A549 (cell line): ENCODE results near the gene SHANK3. TPM values are rescaled to one million over a fixed set of nuclear protein-coding genes. Genes with fewer than 3 reads are reported as not detected.

Experiments used
- ATAC-seq, 2 experiments: fragments of 200-7000 bp in 1 of 2; fragments of >200 bp in 1 of 2; cut with Nextera tagmentation in 1 of 2; cut with Tn5 transposase in 1 of 2; 3 replicates each; pipeline versions ENCODE4 v1.8.0 to v1.9.1; 2018 to 2020; ENCODE audit warnings: mild to moderate bottlenecking in 1 of 2, moderate library complexity in 1 of 2
- CTCF ChIA-PET: fragments of 300-600 bp; sonication (Branson Sonifier 250); formaldehyde crosslinking; extraction: SDS; loops from one replicate; lab custom pipeline; 2021; ENCODE audit warnings: antibody characterized with exemption, inconsistent platforms; lab: Yijun Ruan, JAX
- POLR2A ChIA-PET: fragments of 350-600 bp; formaldehyde crosslinking; extraction: SDS; loops from one replicate; lab custom pipeline; 2021; ENCODE audit warnings: antibody characterized with exemption, inconsistent platforms; lab: Yijun Ruan, JAX
- DNase-seq, 2 experiments: peaks; one replicate each; pipeline versions ENCODE4 v3.0.0 to v3.0.0-alpha.2; 2011 to 2016; ENCODE audit warnings: low read depth in 1 of 2, low spot score in 1 of 2
- FAIRE-seq: peaks from 2 replicates; lab custom pipeline; 2011; peaks lifted over from hg19 to GRCh38; lab: Jason Lieb, UNC
- H3K27ac ChIP-seq, 2 experiments: fragments of >200 bp; sonication (Bioruptor Twin); formaldehyde crosslinking; 3 replicates each; pipeline ENCODE4 v1.5.1; 2016 to 2017
- H3K4me1 ChIP-seq: fragments of >200 bp; sonication (Bioruptor Twin); formaldehyde crosslinking; 3 replicates; pipeline ENCODE4 v1.6.1; 2016
- H3K4me2 ChIP-seq: fragments of >200 bp; sonication (Bioruptor Twin); formaldehyde crosslinking; 3 replicates; pipeline ENCODE4 v1.6.1; 2016
- H3K4me3 ChIP-seq: fragments of >200 bp; sonication (Bioruptor Twin); formaldehyde crosslinking; 3 replicates; pipeline ENCODE4 v1.5.1; 2016
- H3K9me3 ChIP-seq: fragments of >200 bp; sonication (Bioruptor Twin); formaldehyde crosslinking; 3 replicates; pipeline ENCODE4 v1.6.1; 2016
- BHLHE40 ChIP-seq: IDR thresholded peaks from 2 replicates; pipeline ENCODE4 v1.6.1; 2012; ENCODE audit warnings: low read depth, low read length, inconsistent platforms
- CEBPB ChIP-seq, 2 experiments: fragments of >200 bp in 1 of 2; sonication (Bioruptor Twin) in 1 of 2; formaldehyde crosslinking in 1 of 2; IDR thresholded peaks; 2 replicates each; pipeline ENCODE4 v1.6.1; 2012 to 2016
- CHD2 ChIP-seq: fragments of 150-350 bp; IDR thresholded peaks from 2 replicates; pipeline ENCODE4 v1.6.1; 2014; ENCODE audit warnings: low read length; ENCODE audit not compliant: partially characterized antibody
- EHF ChIP-seq: fragments of 250-450 bp; sonication (Bioruptor Pico); IDR thresholded peaks from 2 replicates; pipeline ENCODE4 v1.5.0; 2020; ENCODE audit warnings: mild to moderate bottlenecking
- EHMT2 ChIP-seq: fragments of 200-600 bp; sonication (generic); IDR thresholded peaks from 2 replicates; pipeline ENCODE4 v1.6.1; 2016; ENCODE audit warnings: antibody characterized with exemption, low read depth, mild to moderate bottlenecking, moderate library complexity
- ESRRA ChIP-seq: fragments of 150-350 bp; IDR thresholded peaks from 2 replicates; pipeline ENCODE4 v1.6.1; 2014; ENCODE audit warnings: mild to moderate bottlenecking, low read length, borderline replicate concordance
- FOSB ChIP-seq: fragments of 250-450 bp; sonication (Bioruptor Pico); IDR thresholded peaks from 2 replicates; pipeline ENCODE4 v1.5.0; 2020; ENCODE audit warnings: mild to moderate bottlenecking, moderate library complexity
- FOXS1 ChIP-seq: fragments of 250-450 bp; sonication (Bioruptor Pico); IDR thresholded peaks from 2 replicates; pipeline ENCODE4 v1.5.0; 2020; ENCODE audit warnings: mild to moderate bottlenecking, moderate library complexity
- GATA3 ChIP-seq: IDR thresholded peaks from 2 replicates; pipeline ENCODE4 v1.6.1; 2012; ENCODE audit warnings: borderline replicate concordance
- HDAC2 ChIP-seq: fragments of 200-600 bp; sonication (generic); IDR thresholded peaks from 2 replicates; pipeline ENCODE4 v1.6.1; 2016
- HES2 ChIP-seq: fragments of >200 bp; sonication (Bioruptor Twin); formaldehyde crosslinking; IDR thresholded peaks from 2 replicates; pipeline ENCODE4 v1.6.1; 2016
- HEYL ChIP-seq: fragments of 250-450 bp; sonication (Bioruptor Pico); IDR thresholded peaks from 2 replicates; pipeline ENCODE4 v1.8.0; 2021; ENCODE audit warnings: mild to moderate bottlenecking, moderate library complexity
- HMGXB4 ChIP-seq: fragments of 250-450 bp; sonication (Bioruptor Pico); IDR thresholded peaks from 2 replicates; pipeline ENCODE4 v1.5.0; 2021; ENCODE audit warnings: mild to moderate bottlenecking, moderate library complexity, borderline replicate concordance
- HOXB13 ChIP-seq: fragments of 250-450 bp; sonication (Bioruptor Pico); IDR thresholded peaks from 2 replicates; pipeline ENCODE4 v1.5.0; 2020; ENCODE audit warnings: low read depth, mild to moderate bottlenecking, moderate library complexity
- JUN ChIP-seq, 2 experiments: fragments of >200 bp; sonication (Bioruptor Twin); formaldehyde crosslinking; IDR thresholded peaks; 2 replicates in 1 of 2; 3 replicates in 1 of 2; pipeline ENCODE4 v1.6.1; 2016 to 2017
- KDM1A ChIP-seq: fragments of 200-600 bp; sonication (generic); IDR thresholded peaks from 2 replicates; pipeline ENCODE4 v1.6.1; 2016; ENCODE audit warnings: low read depth, mild to moderate bottlenecking
- KDM5A ChIP-seq: fragments of 200-600 bp; sonication (generic); IDR thresholded peaks from 2 replicates; pipeline ENCODE4 v1.6.1; 2016; ENCODE audit warnings: antibody characterized with exemption, mild to moderate bottlenecking
- PHF8 ChIP-seq: fragments of 200-600 bp; sonication (generic); IDR thresholded peaks from 2 replicates; pipeline ENCODE4 v1.6.1; 2016; ENCODE audit warnings: low read depth, mild to moderate bottlenecking, antibody characterized with exemption, moderate library complexity, borderline replicate concordance
- POLR2AphosphoS2 ChIP-seq: conservative IDR thresholded peaks from 2 replicates; pipeline ENCODE4 v1.6.1; 2012; ENCODE audit warnings: low read length, improper control_type of control experiment, inconsistent platforms
- RAD21 ChIP-seq, 2 experiments: fragments of >200 bp in 1 of 2; sonication (Bioruptor Twin) in 1 of 2; formaldehyde crosslinking in 1 of 2; IDR thresholded peaks in 1 of 2; conservative IDR thresholded peaks in 1 of 2; 2 replicates in 1 of 2; 3 replicates in 1 of 2; pipeline ENCODE4 v1.6.1; 2012 to 2018; ENCODE audit warnings: inconsistent platforms in 1 of 2
- RARB ChIP-seq: fragments of 250-450 bp; sonication (Bioruptor Pico); IDR thresholded peaks from 2 replicates; pipeline ENCODE4 v1.8.0; 2021; ENCODE audit warnings: mild to moderate bottlenecking, moderate library complexity
- RCOR1 ChIP-seq: fragments of 150-350 bp; IDR thresholded peaks from 2 replicates; pipeline ENCODE4 v1.6.1; 2014; ENCODE audit warnings: antibody characterized with exemption, low read length, low read depth
- RFX5 ChIP-seq: fragments of 450-650 bp; IDR thresholded peaks from 2 replicates; pipeline ENCODE4 v1.7.1; 2014; ENCODE audit warnings: antibody characterized with exemption, mild to moderate bottlenecking, moderate library complexity
- ZFP36 ChIP-seq: fragments of 450-650 bp; IDR thresholded peaks from 2 replicates; pipeline ENCODE4 v1.6.1; 2014; ENCODE audit warnings: borderline replicate concordance; ENCODE audit not compliant: partially characterized antibody
- ZSCAN20 ChIP-seq: fragments of 250-450 bp; sonication (Bioruptor Pico); IDR thresholded peaks from 2 replicates; pipeline ENCODE4 v1.8.0; 2022; ENCODE audit warnings: mild to moderate bottlenecking, moderate library complexity
- WGBS: methylation state at CpG from one replicate; pipeline ENCODE4 v1.1.6; 2017; ENCODE audit errors: missing lambda C conversion rate; 5-methylcytosine and 5-hydroxymethylcytosine counted together
- polyA plus RNA-seq, 4 experiments: library from polyadenylated mRNA; depleted of rRNA in 3 of 4; stranded (reverse); fragments of >200 nt; fragmentation: RNase III in 1 of 4; extraction: RNeasy Plus Mini Kit Qiagen cat#74134 plus additional on column Dnase treatment in 1 of 4; gene quantifications; 2 replicates in 3 of 4; 3 replicates in 1 of 4; pipeline ENCODE4 v1.2.3, GENCODE V29; 2011 to 2017

SHANK3 gene
- polyA plus RNA-seq, 2 of the 4 experiments (the other 2 are of a cell fraction): 0.53 to 2.4 TPM

GRCh38 chr22:50674130-50674500, 1.5 kb downstream of the SHANK3 start (continued):
- no peak for TF ChIP-seq HOXB13

- 0 out of 3 replicates have a peak, but pooled peaks cover 6% of the 10 kb centered on the region for H3K4me1 ChIP-seq
- peak overlapping the region; percentile 94 for H3K4me2 ChIP-seq
- peak in 1 of 2 experiments; percentile 50 for DNase-seq
- peak; percentile 49 to 76 for ATAC-seq
- CTCF ChIA-PET: interaction anchor here (0.9 to 1.5 kb wide), 2 partner anchors 16 to 681 kb away, joined by 3 read pairs; no protein-coding TSS in a partner anchor
- TF ChIP-seq BHLHE40 (no peak), PHF8 (no peak), ZSCAN20 (CRISPR knock-in tag) (no peak), HDAC2 (no peak), EHMT2 (no peak), KDM5A (no peak), EHF (CRISPR knock-in tag) (no peak), HMGXB4 (CRISPR knock-in tag) (no peak), RARB (no peak), RAD21 (conservative IDR thresholded peaks at IDR 0.05 in 1 of 2, IDR thresholded peaks at IDR 0.05 in 1 of 2) (no peak), FOXS1 (CRISPR knock-in tag) (no peak), JUN (IDR thresholded peaks at IDR 0.05) (no peak), CHD2 (no peak), ZFP36 (no peak)
- WGBS: 88% methylated on average over 9 of the region's 105 CpGs
- H3K27ac ChIP-seq: peak overlapping the region; percentile 48 to 84
- POLR2A ChIA-PET: no interaction called here
- FAIRE-seq: no peak
- peak overlapping the region; percentile 58 for H3K4me3 ChIP-seq
- H3K9me3 ChIP-seq: no peaks in the 10 kb centered on the region
These were observed 2.3 kb downstream of the SHANK3 start for GRCh38 chr22:50674606-50675552.

GRCh38 chr22:50675553-50676179, 3.0 kb downstream of the SHANK3 start:
- H3K4me3 ChIP-seq: peak overlapping the region; percentile 58; the same call in 2 of the 3 replicates
- ATAC-seq: peak; percentile 2 to 14; a peak in 3 of 6 replicates
- no peak overlapping the region for H3K27ac ChIP-seq
- H3K9me3 ChIP-seq: no peaks in the 10 kb centered on the region
- no peak for FAIRE-seq
- WGBS: 90% methylated on average over 9 of the region's 9 CpGs
- POLR2A ChIA-PET: no interaction called here
- no peak for DNase-seq
- TF ChIP-seq ZSCAN20 (CRISPR knock-in tag) (no peak), FOSB (CRISPR knock-in tag) (no peak), HMGXB4 (CRISPR knock-in tag) (no peak), ESRRA (no peak), RFX5 (no peak), POLR2AphosphoS2 (no peak), KDM1A (no peak), EHF (CRISPR knock-in tag) (no peak), RCOR1 (no peak), CEBPB (IDR thresholded peaks at IDR 0.05) (no peak), GATA3 (no peak), HEYL (CRISPR knock-in tag) (no peak), HES2 (no peak)
- peak overlapping the region; percentile 94; the same call in 2 of the 3 replicates for H3K4me2 ChIP-seq
- CTCF ChIA-PET: interaction anchor here (0.9 to 1.5 kb wide), 2 partner anchors 15 to 682 kb away, joined by 3 read pairs; no protein-coding TSS in a partner anchor
- H3K4me1 ChIP-seq: 0 out of 3 replicates have a peak, but pooled peaks cover 6% of the 10 kb centered on the region
